ENCODE results near the gene ITPRID1. TPM values are rescaled to one million over a fixed set of nuclear protein-coding genes. Genes with fewer than 3 reads are reported as not detected.

The ITPRID1 gene
- total RNA-seq, 2 experiments from 2014 or later: not detected

GRCh38 chr7:31702354-31702753 lies 188.5 kb downstream of the ITPRID1 start:
- Mint-ChIP-seq H3K4me1 (no peaks in the 10 kb centered on the region), H3K36me3 (ENCODE audit: low read depth) (no peaks in the 10 kb centered on the region), H3K9me3 (no peaks in the 10 kb centered on the region), H3K27ac (no peak overlapping the region), H3K27me3 (no peaks in the 10 kb centered on the region), H3K4me3 (no peak overlapping the region)
- DNase-seq: no peak
- CTCF ChIA-PET: interaction anchor here (1.1 kb wide), 1 partner anchor 22 kb away, joined by 3 read pairs; no protein-coding TSS in a partner anchor
- POLR2A ChIA-PET: no interaction called here

GRCh38 chr7:31705377-31705776 lies 191.5 kb downstream of the ITPRID1 start:
- Mint-ChIP-seq H3K4me3 (no peak overlapping the region), H3K9me3 (no peaks in the 10 kb centered on the region), H3K27me3 (no peaks in the 10 kb centered on the region), H3K4me1 (no peaks in the 10 kb centered on the region), H3K36me3 (ENCODE audit: low read depth) (no peaks in the 10 kb centered on the region), H3K27ac (no peak overlapping the region)
- ChIA-PET CTCF (no interaction called here), POLR2A (no interaction called here)
- DNase-seq: no peak

GRCh38 chr7:31707089-31707488 lies 193.2 kb downstream of the ITPRID1 start:
- CTCF ChIA-PET: no interaction called here

More at GRCh38 chr7:31707089-31707488, 193.2 kb downstream of the ITPRID1 start:
- Mint-ChIP-seq H3K27ac (no peak overlapping the region), H3K4me1 (no peaks in the 10 kb centered on the region), H3K27me3 (no peaks in the 10 kb centered on the region), H3K4me3 (no peak overlapping the region), H3K9me3 (no peaks in the 10 kb centered on the region), H3K36me3 (ENCODE audit: low read depth) (no peaks in the 10 kb centered on the region)
- DNase-seq: no peak
- POLR2A ChIA-PET: no interaction called here

Other genes starting within 250 kb of the ITPRID1 start
- not detected for gene NEUROD6, start 173.4 kb upstream of the ITPRID1 start, total RNA-seq
- not detected for gene PPP1R17, start 173.1 kb downstream of the ITPRID1 start, total RNA-seq

Data from activated CD4-positive, alpha-beta T cell treated with anti-CD3 and anti-CD28 coated beads, Interleukin-2, amount 10 ng/mL, durations not matched to agents 7 days and 5 days (primary cell).